ENCODE results near the gene ARL13B. TPM values are rescaled to one million over a fixed set of nuclear protein-coding genes. Genes with fewer than 3 reads are reported as not detected.

The ARL13B gene
- total RNA-seq, 1 experiment from 2014 or later, result 9.3 TPM

DNA sequence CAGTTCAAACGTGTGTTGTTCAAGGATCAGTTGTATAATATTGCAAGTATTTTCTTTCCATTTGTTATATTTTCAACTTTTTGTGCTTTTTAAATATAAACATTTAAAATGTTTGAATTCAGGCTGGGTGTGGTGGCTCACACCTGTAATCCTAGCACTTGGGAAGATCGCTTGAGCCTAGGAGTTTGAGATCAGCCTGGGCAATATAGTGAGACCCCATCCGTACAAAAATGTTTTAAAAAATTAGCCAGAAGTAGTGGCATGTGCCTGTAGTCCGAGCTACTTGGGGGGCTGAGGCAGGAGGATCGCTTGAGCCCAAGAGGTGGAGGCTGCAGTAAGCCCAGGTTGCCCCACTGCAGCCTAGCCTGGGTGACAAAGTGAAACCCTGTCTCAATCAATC lies 4.7 kb downstream of the ARL13B start:
- ChIA-PET POLR2A (no interaction called here), CTCF (interaction anchor here (1.3 kb wide), 1 partner anchor 11 kb away, joined by 3 read pairs; the partner anchor contains the start of gene PROS1)
- H3K9me3 Mint-ChIP-seq, result no peaks in the 10 kb centered on the region
- H3K27ac Mint-ChIP-seq, result no peak overlapping the region
- H3K4me3 Mint-ChIP-seq, result no peak overlapping the region
- ATAC-seq, result no peak
- peaks cover 9% of the 10 kb centered on the region for H3K4me1 Mint-ChIP-seq
- no peaks in the 10 kb centered on the region for H3K36me3 Mint-ChIP-seq
- TF ChIP-seq TEAD4 (CRISPR knock-in tag; IDR thresholded peaks at IDR 0.05) (no peak), ZNF232 (CRISPR knock-in tag; IDR thresholded peaks at IDR 0.05) (no peak), CBFB (CRISPR knock-in tag; IDR thresholded peaks at IDR 0.05; ENCODE audit: low read depth) (no peak), ZSCAN18 (CRISPR knock-in tag; IDR thresholded peaks at IDR 0.05) (no peak), KAT7 (CRISPR knock-in tag; IDR thresholded peaks at IDR 0.05; ENCODE audit: borderline replicate concordance) (no peak), ZNF263 (CRISPR knock-in tag; IDR thresholded peaks at IDR 0.05; ENCODE audit: low read depth) (no peak), TEAD1 (CRISPR knock-in tag; IDR thresholded peaks at IDR 0.05) (no peak), IRF1 (CRISPR knock-in tag; IDR thresholded peaks at IDR 0.05) (no peak), HMGA2 (CRISPR knock-in tag; IDR thresholded peaks at IDR 0.05) (no peak), ZNF416 (CRISPR knock-in tag; IDR thresholded peaks at IDR 0.05) (no peak), NFATC4 (CRISPR knock-in tag; IDR thresholded peaks at IDR 0.05) (no peak), USF2 (CRISPR knock-in tag; IDR thresholded peaks at IDR 0.05) (no peak), ATF2 (CRISPR knock-in tag; IDR thresholded peaks at IDR 0.05; ENCODE audit: borderline replicate concordance, low read depth) (no peak), ZNF671 (CRISPR knock-in tag; IDR thresholded peaks at IDR 0.05) (no peak), CREM (CRISPR knock-in tag; IDR thresholded peaks at IDR 0.05) (no peak), ZNF396 (CRISPR knock-in tag; IDR thresholded peaks at IDR 0.05; ENCODE audit: borderline replicate concordance) (no peak), MYBL2 (CRISPR knock-in tag; IDR thresholded peaks at IDR 0.05) (no peak)
- TF ChIP-seq, protein P1, sequence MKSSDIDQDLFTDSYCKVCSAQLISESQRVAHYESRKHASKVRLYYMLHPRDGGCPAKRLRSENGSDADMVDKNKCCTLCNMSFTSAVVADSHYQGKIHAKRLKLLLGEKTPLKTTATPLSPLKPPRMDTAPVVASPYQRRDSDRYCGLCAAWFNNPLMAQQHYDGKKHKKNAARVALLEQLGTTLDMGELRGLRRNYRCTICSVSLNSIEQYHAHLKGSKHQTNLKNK (CRISPR knock-in tag; IDR thresholded peaks at IDR 0.05), result no peak
- TF ChIP-seq, protein P2, sequence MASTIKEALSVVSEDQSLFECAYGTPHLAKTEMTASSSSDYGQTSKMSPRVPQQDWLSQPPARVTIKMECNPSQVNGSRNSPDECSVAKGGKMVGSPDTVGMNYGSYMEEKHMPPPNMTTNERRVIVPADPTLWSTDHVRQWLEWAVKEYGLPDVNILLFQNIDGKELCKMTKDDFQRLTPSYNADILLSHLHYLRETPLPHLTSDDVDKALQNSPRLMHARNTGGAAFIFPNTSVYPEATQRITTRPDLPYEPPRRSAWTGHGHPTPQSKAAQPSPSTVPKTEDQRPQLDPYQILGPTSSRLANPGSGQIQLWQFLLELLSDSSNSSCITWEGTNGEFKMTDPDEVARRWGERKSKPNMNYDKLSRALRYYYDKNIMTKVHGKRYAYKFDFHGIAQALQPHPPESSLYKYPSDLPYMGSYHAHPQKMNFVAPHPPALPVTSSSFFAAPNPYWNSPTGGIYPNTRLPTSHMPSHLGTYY (CRISPR knock-in tag; IDR thresholded peaks at IDR 0.05), result no peak
- TF ChIP-seq, protein P3, sequence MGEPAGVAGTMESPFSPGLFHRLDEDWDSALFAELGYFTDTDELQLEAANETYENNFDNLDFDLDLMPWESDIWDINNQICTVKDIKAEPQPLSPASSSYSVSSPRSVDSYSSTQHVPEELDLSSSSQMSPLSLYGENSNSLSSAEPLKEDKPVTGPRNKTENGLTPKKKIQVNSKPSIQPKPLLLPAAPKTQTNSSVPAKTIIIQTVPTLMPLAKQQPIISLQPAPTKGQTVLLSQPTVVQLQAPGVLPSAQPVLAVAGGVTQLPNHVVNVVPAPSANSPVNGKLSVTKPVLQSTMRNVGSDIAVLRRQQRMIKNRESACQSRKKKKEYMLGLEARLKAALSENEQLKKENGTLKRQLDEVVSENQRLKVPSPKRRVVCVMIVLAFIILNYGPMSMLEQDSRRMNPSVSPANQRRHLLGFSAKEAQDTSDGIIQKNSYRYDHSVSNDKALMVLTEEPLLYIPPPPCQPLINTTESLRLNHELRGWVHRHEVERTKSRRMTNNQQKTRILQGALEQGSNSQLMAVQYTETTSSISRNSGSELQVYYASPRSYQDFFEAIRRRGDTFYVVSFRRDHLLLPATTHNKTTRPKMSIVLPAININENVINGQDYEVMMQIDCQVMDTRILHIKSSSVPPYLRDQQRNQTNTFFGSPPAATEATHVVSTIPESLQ (CRISPR knock-in tag; IDR thresholded peaks at IDR 0.05), result no peak
- no peaks in the 10 kb centered on the region for H3K27me3 Mint-ChIP-seq (ENCODE audit: low read depth)
- DNase-seq (ENCODE audit: low spot score), result no peak

All from WTC11 (cell line).